GM12878 (cell line): ENCODE data around the gene ADIPOR1.

Experiments used
- BMI1 ChIP-seq: fragments of 450-650 bp; IDR thresholded peaks from 2 replicates; pipeline ENCODE4 v1.6.1; 2016; ENCODE audit warnings: mild to moderate bottlenecking, moderate library complexity, borderline replicate concordance
- FOS ChIP-seq: IDR thresholded peaks from 3 replicates; pipeline ENCODE4 v1.6.1; 2011; ENCODE audit warnings: borderline replicate concordance; ENCODE audit not compliant: insufficient read length; ENCODE audit errors: extremely low read depth
- NFIC ChIP-seq: IDR thresholded peaks from 2 replicates; pipeline ENCODE4 v1.6.1; 2012; ENCODE audit warnings: low read depth, mild to moderate bottlenecking, inconsistent platforms, low read length, moderate library complexity
- TF ChIP-seq, protein P1 (sequence below): fragments of 450-650 bp; IDR thresholded peaks from 2 replicates; pipeline ENCODE4 v1.6.1; 2017; ENCODE audit warnings: mild to moderate bottlenecking
- TF ChIP-seq, protein P2 (sequence below), 3 experiments: IDR thresholded peaks in 2 of 3; conservative IDR thresholded peaks in 1 of 3; 2 replicates each; pipeline ENCODE4 v1.5.1; 2011; ENCODE audit warnings: low read depth in 3 of 3, low read length in 3 of 3, mild to moderate bottlenecking in 3 of 3, control low read depth in 2 of 3, moderate library complexity in 2 of 3, inconsistent platforms in 1 of 3, mixed read lengths in 1 of 3; ENCODE audit not compliant: control insufficient read depth in 2 of 3, insufficient read depth in 1 of 3; ENCODE audit errors: extremely low read depth in 1 of 3
- TF ChIP-seq, protein P3 (sequence below): IDR thresholded peaks from 2 replicates; pipeline ENCODE4 v1.6.1; 2011; ENCODE audit warnings: low read depth, low read length, improper control_type of control experiment, borderline replicate concordance

DNA sequence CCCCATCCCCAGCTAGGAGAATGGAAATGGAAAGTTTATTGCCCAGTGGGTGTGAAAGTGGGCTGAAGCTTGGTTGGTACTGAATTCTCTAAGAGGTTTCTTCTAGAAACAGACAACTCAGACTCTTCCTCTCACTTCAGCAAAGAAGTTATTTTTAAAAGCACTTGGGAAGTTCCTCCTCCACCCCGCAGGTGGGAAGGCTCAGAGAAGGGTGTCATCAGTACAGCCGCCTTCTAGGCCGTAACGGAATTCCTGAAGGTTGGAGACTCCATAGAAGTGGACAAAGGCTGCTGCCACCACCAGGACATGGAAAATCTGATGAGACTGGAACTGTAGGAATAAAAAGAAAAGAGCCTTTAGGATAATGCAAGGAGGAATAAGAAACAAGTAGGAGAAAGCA, 16.7 kb downstream of the ADIPOR1 start:
- TF ChIP-seq NFIC = no peak
- TF ChIP-seq, protein P1, sequence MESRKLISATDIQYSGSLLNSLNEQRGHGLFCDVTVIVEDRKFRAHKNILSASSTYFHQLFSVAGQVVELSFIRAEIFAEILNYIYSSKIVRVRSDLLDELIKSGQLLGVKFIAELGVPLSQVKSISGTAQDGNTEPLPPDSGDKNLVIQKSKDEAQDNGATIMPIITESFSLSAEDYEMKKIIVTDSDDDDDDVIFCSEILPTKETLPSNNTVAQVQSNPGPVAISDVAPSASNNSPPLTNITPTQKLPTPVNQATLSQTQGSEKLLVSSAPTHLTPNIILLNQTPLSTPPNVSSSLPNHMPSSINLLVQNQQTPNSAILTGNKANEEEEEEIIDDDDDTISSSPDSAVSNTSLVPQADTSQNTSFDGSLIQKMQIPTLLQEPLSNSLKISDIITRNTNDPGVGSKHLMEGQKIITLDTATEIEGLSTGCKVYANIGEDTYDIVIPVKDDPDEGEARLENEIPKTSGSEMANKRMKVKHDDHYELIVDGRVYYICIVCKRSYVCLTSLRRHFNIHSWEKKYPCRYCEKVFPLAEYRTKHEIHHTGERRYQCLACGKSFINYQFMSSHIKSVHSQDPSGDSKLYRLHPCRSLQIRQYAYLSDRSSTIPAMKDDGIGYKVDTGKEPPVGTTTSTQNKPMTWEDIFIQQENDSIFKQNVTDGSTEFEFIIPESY = no peak
- TF ChIP-seq, protein P2, sequence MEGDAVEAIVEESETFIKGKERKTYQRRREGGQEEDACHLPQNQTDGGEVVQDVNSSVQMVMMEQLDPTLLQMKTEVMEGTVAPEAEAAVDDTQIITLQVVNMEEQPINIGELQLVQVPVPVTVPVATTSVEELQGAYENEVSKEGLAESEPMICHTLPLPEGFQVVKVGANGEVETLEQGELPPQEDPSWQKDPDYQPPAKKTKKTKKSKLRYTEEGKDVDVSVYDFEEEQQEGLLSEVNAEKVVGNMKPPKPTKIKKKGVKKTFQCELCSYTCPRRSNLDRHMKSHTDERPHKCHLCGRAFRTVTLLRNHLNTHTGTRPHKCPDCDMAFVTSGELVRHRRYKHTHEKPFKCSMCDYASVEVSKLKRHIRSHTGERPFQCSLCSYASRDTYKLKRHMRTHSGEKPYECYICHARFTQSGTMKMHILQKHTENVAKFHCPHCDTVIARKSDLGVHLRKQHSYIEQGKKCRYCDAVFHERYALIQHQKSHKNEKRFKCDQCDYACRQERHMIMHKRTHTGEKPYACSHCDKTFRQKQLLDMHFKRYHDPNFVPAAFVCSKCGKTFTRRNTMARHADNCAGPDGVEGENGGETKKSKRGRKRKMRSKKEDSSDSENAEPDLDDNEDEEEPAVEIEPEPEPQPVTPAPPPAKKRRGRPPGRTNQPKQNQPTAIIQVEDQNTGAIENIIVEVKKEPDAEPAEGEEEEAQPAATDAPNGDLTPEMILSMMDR (IDR thresholded peaks at IDR 0.05 in 2 of 3, conservative IDR thresholded peaks at IDR 0.05 in 1 of 3; ENCODE audit: control insufficient read depth in 2 of 3, extremely low read depth in 1 of 3, insufficient read depth in 1 of 3, low read depth in 3 of 3, low read length in 3 of 3) = no peak
- TF ChIP-seq, protein P3, sequence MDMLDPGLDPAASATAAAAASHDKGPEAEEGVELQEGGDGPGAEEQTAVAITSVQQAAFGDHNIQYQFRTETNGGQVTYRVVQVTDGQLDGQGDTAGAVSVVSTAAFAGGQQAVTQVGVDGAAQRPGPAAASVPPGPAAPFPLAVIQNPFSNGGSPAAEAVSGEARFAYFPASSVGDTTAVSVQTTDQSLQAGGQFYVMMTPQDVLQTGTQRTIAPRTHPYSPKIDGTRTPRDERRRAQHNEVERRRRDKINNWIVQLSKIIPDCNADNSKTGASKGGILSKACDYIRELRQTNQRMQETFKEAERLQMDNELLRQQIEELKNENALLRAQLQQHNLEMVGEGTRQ = no peak
- TF ChIP-seq FOS = no peak
- no peak for TF ChIP-seq BMI1
